Measurements from ENCODE around the gene M1AP. TPM values are rescaled to one million over a fixed set of nuclear protein-coding genes. Genes with fewer than 3 reads are reported as not detected.

M1AP gene
- total and polyA plus RNA-seq, 3 donors from 2014 or later, result 11.7 to 21.4 (median 14.0) TPM

- DNase-seq, result no peak
- Histone ChIP-seq H3K4me3 (no peak overlapping the region), H3K27me3 (no peaks in the 10 kb centered on the region), H3K36me3 (ENCODE audit: low read depth, missing control alignments) (no peaks in the 10 kb centered on the region), H3K27ac (no peak overlapping the region), H3K4me1 (no peaks in the 10 kb centered on the region), H3K9me3 (no peaks in the 10 kb centered on the region)
- no peak for TF ChIP-seq POLR2A (IDR thresholded peaks at IDR 0.05)
- TF ChIP-seq CTCF (IDR thresholded peaks at IDR 0.05), result no peak
- 88 to 89% methylated on average over 7 of the region's 7 CpGs for WGBS, 2 donors
- intact Hi-C loops (cut with DNase I; ENCODE audit: low total_unique reads), result no loop called here
Measured at GRCh38 chr2:74673826-74674528, 25.8 kb upstream of the M1AP start.

GRCh38 chr2:74671479-74671878, 23.3 kb upstream of the M1AP start:
- TF ChIP-seq POLR2A (IDR thresholded peaks at IDR 0.05) (no peak), CTCF (IDR thresholded peaks at IDR 0.05) (no peak)

GRCh38 chr2:74670263-74670662, 22.1 kb upstream of the M1AP start:
- WGBS, 2 donors, result 91 to 96% methylated on average over 7 of the region's 7 CpGs
- no peak overlapping the region for H3K4me3 ChIP-seq
- no peaks in the 10 kb centered on the region for H3K4me1 ChIP-seq
- H3K27ac ChIP-seq, result no peak overlapping the region
- intact Hi-C loops (cut with DNase I; ENCODE audit: low total_unique reads), result no loop called here
- TF ChIP-seq POLR2A (IDR thresholded peaks at IDR 0.05) (no peak), CTCF (IDR thresholded peaks at IDR 0.05) (no peak)
- DNase-seq, result no peak
- no peaks in the 10 kb centered on the region for H3K27me3 ChIP-seq
- no peaks in the 10 kb centered on the region for H3K9me3 ChIP-seq
- no peaks in the 10 kb centered on the region for H3K36me3 ChIP-seq (ENCODE audit: low read depth, missing control alignments)

More at GRCh38 chr2:74671479-74671878, 23.3 kb upstream of the M1AP start:
- Histone ChIP-seq H3K27ac (no peak overlapping the region), H3K4me3 (no peak overlapping the region), H3K27me3 (no peaks in the 10 kb centered on the region), H3K4me1 (no peaks in the 10 kb centered on the region), H3K36me3 (ENCODE audit: low read depth, missing control alignments) (no peaks in the 10 kb centered on the region), H3K9me3 (no peaks in the 10 kb centered on the region)
- DNase-seq, result no peak
- intact Hi-C loops (cut with DNase I; ENCODE audit: low total_unique reads), result no loop called here

GRCh38 chr2:74668087-74668486, 20.0 kb upstream of the M1AP start:
- WGBS, 2 donors, result 81 to 88% methylated on average over 1 of the region's 1 CpG
- no peaks in the 10 kb centered on the region for H3K36me3 ChIP-seq (ENCODE audit: low read depth, missing control alignments)
- intact Hi-C loops (cut with DNase I; ENCODE audit: low total_unique reads), result no loop called here

More at GRCh38 chr2:74668087-74668486, 20.0 kb upstream of the M1AP start:
- Histone ChIP-seq H3K27ac (no peak overlapping the region), H3K9me3 (no peaks in the 10 kb centered on the region), H3K27me3 (no peaks in the 10 kb centered on the region), H3K4me3 (no peak overlapping the region), H3K4me1 (no peaks in the 10 kb centered on the region)
- no peak for TF ChIP-seq CTCF (IDR thresholded peaks at IDR 0.05)
- no peak for TF ChIP-seq POLR2A (IDR thresholded peaks at IDR 0.05)
- DNase-seq, result no peak
